SH-SY5Y (cell line): ENCODE data around the gene TOMM22.

ENCODE experiments used
- GATA2 ChIP-seq: IDR thresholded peaks from 2 replicates; pipeline ENCODE4 v1.6.1; 2011; ENCODE audit warnings: mild to moderate bottlenecking, low read depth, low read length
- GATA3 ChIP-seq: IDR thresholded peaks from 2 replicates; pipeline ENCODE4 v1.6.1; 2011; ENCODE audit warnings: low read depth, mild to moderate bottlenecking, low read length, moderate library complexity

- TF ChIP-seq GATA3 (no peak), GATA2 (no peak)
Observed at GRCh38 chr22:38700789-38701628, 19.3 kb downstream of the TOMM22 start, which contains the start of gene JOSD1.
